Measurements from ENCODE around the gene OAS3.

The OAS3 gene

GRCh38 chr12:112964915-112965314 is 26.6 kb downstream of the OAS3 start:
- H3K9me2 ChIP-seq (replicated peaks; ENCODE audit: low read depth, low read length): no peaks in the 10 kb centered on the region
- no peak overlapping the region for H3K4me3 ChIP-seq (ENCODE audit: low read length, poor library complexity, severe bottlenecking)
- no peak overlapping the region for H3K4me2 ChIP-seq (ENCODE audit: low read depth, low read length, poor library complexity, severe bottlenecking)
- H3K9me3 ChIP-seq (ENCODE audit: insufficient read depth, low read depth, low read length): no peaks in the 10 kb centered on the region
- no peaks in the 10 kb centered on the region for H3F3A ChIP-seq (ENCODE audit: low read depth)
- H3K36me3 ChIP-seq (ENCODE audit: insufficient read depth, low read length): peaks cover 85% of the 10 kb centered on the region; the same call in 1 of the 2 replicates
- no peaks in the 10 kb centered on the region for H3K27me3 ChIP-seq (ENCODE audit: insufficient read depth, low read length, poor library complexity, severe bottlenecking)
- no peaks in the 10 kb centered on the region for H3K4me1 ChIP-seq (ENCODE audit: insufficient read depth, low read length, poor library complexity, severe bottlenecking)
- no peaks in the 10 kb centered on the region for H3K79me2 ChIP-seq (ENCODE audit: insufficient read depth, low read length)
- TF ChIP-seq CTCF (conservative IDR thresholded peaks at IDR 0.05; ENCODE audit: low read length) (no peak), EZH2phosphoT487 (IDR thresholded peaks at IDR 0.05; ENCODE audit: borderline replicate concordance) (no peak)
- H4K20me1 ChIP-seq (ENCODE audit: insufficient read depth, low read length, poor library complexity, severe bottlenecking): no peaks in the 10 kb centered on the region
- H3K9ac ChIP-seq (ENCODE audit: low read depth, low read length, poor library complexity, severe bottlenecking): no peak overlapping the region
- no peak overlapping the region for H2AFZ ChIP-seq (ENCODE audit: low read length)

GRCh38 chr12:112965643-112966042 is 27.4 kb downstream of the OAS3 start:
- no peak overlapping the region for H3K4me2 ChIP-seq (ENCODE audit: low read depth, low read length, poor library complexity, severe bottlenecking)
- no peaks in the 10 kb centered on the region for H4K20me1 ChIP-seq (ENCODE audit: insufficient read depth, low read length, poor library complexity, severe bottlenecking)
- no peaks in the 10 kb centered on the region for H3K27me3 ChIP-seq (ENCODE audit: insufficient read depth, low read length, poor library complexity, severe bottlenecking)
- no peaks in the 10 kb centered on the region for H3K9me2 ChIP-seq (replicated peaks; ENCODE audit: low read depth, low read length)
- H3F3A ChIP-seq (ENCODE audit: low read depth): no peaks in the 10 kb centered on the region
- no peaks in the 10 kb centered on the region for H3K4me1 ChIP-seq (ENCODE audit: insufficient read depth, low read length, poor library complexity, severe bottlenecking)
- peaks cover 82% of the 10 kb centered on the region; the same call in 1 of the 2 replicates for H3K36me3 ChIP-seq (ENCODE audit: insufficient read depth, low read length)
- H3K79me2 ChIP-seq (ENCODE audit: insufficient read depth, low read length): no peaks in the 10 kb centered on the region
- no peak overlapping the region for H3K9ac ChIP-seq (ENCODE audit: low read depth, low read length, poor library complexity, severe bottlenecking)
- no peaks in the 10 kb centered on the region for H3K9me3 ChIP-seq (ENCODE audit: insufficient read depth, low read depth, low read length)
- no peak overlapping the region for H2AFZ ChIP-seq (ENCODE audit: low read length)
- no peak for TF ChIP-seq CTCF (conservative IDR thresholded peaks at IDR 0.05; ENCODE audit: low read length)
- TF ChIP-seq EZH2phosphoT487 (IDR thresholded peaks at IDR 0.05; ENCODE audit: borderline replicate concordance): no peak
- no peak overlapping the region for H3K4me3 ChIP-seq (ENCODE audit: low read length, poor library complexity, severe bottlenecking)

- peaks cover 9% of the 10 kb centered on the region for H3K4me1 ChIP-seq (ENCODE audit: insufficient read depth, low read length, poor library complexity, severe bottlenecking)
- TF ChIP-seq CTCF (conservative IDR thresholded peaks at IDR 0.05; ENCODE audit: low read length) (no peak), EZH2phosphoT487 (IDR thresholded peaks at IDR 0.05; ENCODE audit: borderline replicate concordance) (no peak)
- no peak overlapping the region for H3K4me3 ChIP-seq (ENCODE audit: low read length, poor library complexity, severe bottlenecking)
- H3K36me3 ChIP-seq (ENCODE audit: insufficient read depth, low read length): peaks cover 66% of the 10 kb centered on the region; the same call in 1 of the 2 replicates
- no peak overlapping the region for H3K4me2 ChIP-seq (ENCODE audit: low read depth, low read length, poor library complexity, severe bottlenecking)
- no peaks in the 10 kb centered on the region for H3K79me2 ChIP-seq (ENCODE audit: insufficient read depth, low read length)
- H3K9me3 ChIP-seq (ENCODE audit: insufficient read depth, low read depth, low read length): no peaks in the 10 kb centered on the region
- H3K9me2 ChIP-seq (replicated peaks; ENCODE audit: low read depth, low read length): no peaks in the 10 kb centered on the region
- H2AFZ ChIP-seq (ENCODE audit: low read length): no peak overlapping the region
- no peaks in the 10 kb centered on the region for H3K27me3 ChIP-seq (ENCODE audit: insufficient read depth, low read length, poor library complexity, severe bottlenecking)
- no peak overlapping the region for H3K9ac ChIP-seq (ENCODE audit: low read depth, low read length, poor library complexity, severe bottlenecking)
- H3F3A ChIP-seq (ENCODE audit: low read depth): no peaks in the 10 kb centered on the region
- H4K20me1 ChIP-seq (ENCODE audit: insufficient read depth, low read length, poor library complexity, severe bottlenecking): no peaks in the 10 kb centered on the region
Observed at GRCh38 chr12:112967306-112967705, 29.0 kb downstream of the OAS3 start.
